HepG2 (cell line): Measurements from ENCODE around the gene IMMT. TPM values are rescaled to one million over a fixed set of nuclear protein-coding genes. Genes with fewer than 3 reads are reported as not detected.
A peak's percentile ranks its signal among the peaks of the same experiment; 100 is the strongest.

Source experiments
- DNMT1 ChIP-seq: sonication (generic); formaldehyde crosslinking; IDR thresholded peaks from 2 replicates; pipeline ENCODE4 v1.5.1; 2020; ENCODE audit warnings: mild to moderate bottlenecking, missing genetic modification reagents
- IKZF1 ChIP-seq: fragments of 450-650 bp; IDR thresholded peaks from 2 replicates; pipeline ENCODE4 v1.7.1; 2016
- PHF20 ChIP-seq: sonication (generic); formaldehyde crosslinking; IDR thresholded peaks from 2 replicates; pipeline ENCODE4 v1.5.0; 2020; ENCODE audit warnings: mild to moderate bottlenecking, missing genetic modification reagents
- SRY ChIP-seq: sonication (generic); formaldehyde crosslinking; IDR thresholded peaks from 2 replicates; pipeline ENCODE4 v1.8.0; 2022; ENCODE audit warnings: mild to moderate bottlenecking, missing genetic modification reagents
- ZFP90 ChIP-seq: sonication (generic); formaldehyde crosslinking; IDR thresholded peaks from 2 replicates; pipeline ENCODE4 v1.8.0; 2022; ENCODE audit warnings: missing genetic modification reagents, mild to moderate bottlenecking, inconsistent platforms, borderline replicate concordance
- ZNF354B ChIP-seq: sonication (generic); formaldehyde crosslinking; IDR thresholded peaks from 2 replicates; pipeline ENCODE4 v1.8.0; 2022; ENCODE audit warnings: mild to moderate bottlenecking, missing genetic modification reagents
- ZNF605 ChIP-seq: sonication (generic); formaldehyde crosslinking; IDR thresholded peaks from 2 replicates; pipeline ENCODE4 v1.8.0; 2022; ENCODE audit warnings: mild to moderate bottlenecking, missing genetic modification reagents
- ZSCAN20 ChIP-seq: sonication (generic); formaldehyde crosslinking; IDR thresholded peaks from 2 replicates; pipeline ENCODE4 v1.4.0; 2020; ENCODE audit warnings: missing genetic modification reagents, mild to moderate bottlenecking, borderline replicate concordance
- polyA plus RNA-seq, 8 experiments: library from polyadenylated mRNA; depleted of rRNA in 3 of 8; stranded (reverse) in 7 of 8; unstranded in 1 of 8; fragments of >200 nt; fragmentation: Illumina TruSeq in 4 of 8; extraction: Trizol in 4 of 8; gene quantifications; 2 replicates each; pipeline versions ENCODE4 v1.2.1 to v1.2.3, GENCODE V29; 2011 to 2016; ENCODE audit warnings: low read depth in 4 of 8, missing spikeins in 1 of 8, mixed read lengths in 1 of 8; ENCODE audit not compliant: insufficient read depth in 1 of 8
- total RNA-seq, 5 experiments: library from RNA; depleted of rRNA; stranded (reverse); fragments of >200 nt; fragmentation: Illumina TruSeq; extraction: Trizol; gene quantifications; 2 replicates each; pipeline ENCODE4 v1.2.3, GENCODE V29; 2016; ENCODE audit warnings: low read depth in 1 of 5
- TF ChIP-seq, protein P1 (sequence below): sonication (generic); formaldehyde crosslinking; IDR thresholded peaks from 2 replicates; pipeline ENCODE4 v1.4.0; 2020; ENCODE audit warnings: missing genetic modification reagents
- TF ChIP-seq, protein P2 (sequence below): sonication (generic); formaldehyde crosslinking; IDR thresholded peaks from 2 replicates; pipeline ENCODE4 v1.4.0; 2020; ENCODE audit warnings: missing genetic modification reagents
- TF ChIP-seq, protein P3 (sequence below): sonication (generic); formaldehyde crosslinking; IDR thresholded peaks from one replicate; pipeline ENCODE4 v1.5.1; 2020; ENCODE audit warnings: mild to moderate bottlenecking, missing genetic modification reagents; ENCODE audit errors: not compliant biosample characterization
- TF ChIP-seq, protein P4 (sequence below): sonication (generic); formaldehyde crosslinking; IDR thresholded peaks from 2 replicates; pipeline ENCODE4 v1.4.0; 2020; ENCODE audit warnings: mild to moderate bottlenecking, missing genetic modification reagents

Gene IMMT
- total and polyA plus RNA-seq, 2 of the 13 experiments (the other 11 are each of a cell fraction or from before 2014, with no cell fraction given), result 63.5 to 119 TPM

DNA sequence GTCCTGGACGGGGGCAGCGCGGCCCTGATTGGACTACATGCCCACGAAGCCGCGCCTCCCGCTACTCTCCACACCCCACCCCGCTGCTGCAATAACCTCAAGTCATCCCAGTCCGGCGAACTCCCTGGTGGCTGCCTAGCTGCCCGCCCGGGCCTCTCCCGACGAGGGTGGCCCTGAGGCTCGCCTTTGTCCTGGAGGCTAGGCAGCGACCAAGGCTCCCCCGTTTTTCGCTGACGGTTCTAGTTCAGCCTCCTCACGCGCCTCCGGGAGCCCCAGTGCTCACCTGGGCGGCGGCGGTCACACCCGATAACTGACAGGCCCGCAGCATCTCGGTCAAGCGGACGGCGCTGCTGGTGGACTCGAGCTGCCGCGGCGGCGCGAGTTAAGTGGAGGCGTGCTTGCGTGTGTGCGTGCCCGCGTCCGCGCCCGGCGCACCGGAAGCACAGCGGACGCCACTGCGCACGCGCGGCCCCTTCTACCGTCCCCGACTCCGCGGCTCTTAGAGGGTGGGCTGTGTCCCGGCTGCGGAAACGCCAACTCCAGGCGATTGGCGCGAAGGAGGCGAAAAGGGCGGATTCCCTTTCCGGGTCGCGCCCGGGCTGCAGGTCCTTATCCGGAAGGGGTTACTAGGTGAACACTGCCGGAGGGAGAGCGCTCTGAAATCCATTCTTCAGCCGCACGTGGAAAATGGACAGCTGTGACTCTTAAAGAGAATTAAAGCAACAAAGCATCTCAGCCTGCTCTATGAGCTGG, at the start of gene IMMT (continued):
- TF ChIP-seq, protein P1, sequence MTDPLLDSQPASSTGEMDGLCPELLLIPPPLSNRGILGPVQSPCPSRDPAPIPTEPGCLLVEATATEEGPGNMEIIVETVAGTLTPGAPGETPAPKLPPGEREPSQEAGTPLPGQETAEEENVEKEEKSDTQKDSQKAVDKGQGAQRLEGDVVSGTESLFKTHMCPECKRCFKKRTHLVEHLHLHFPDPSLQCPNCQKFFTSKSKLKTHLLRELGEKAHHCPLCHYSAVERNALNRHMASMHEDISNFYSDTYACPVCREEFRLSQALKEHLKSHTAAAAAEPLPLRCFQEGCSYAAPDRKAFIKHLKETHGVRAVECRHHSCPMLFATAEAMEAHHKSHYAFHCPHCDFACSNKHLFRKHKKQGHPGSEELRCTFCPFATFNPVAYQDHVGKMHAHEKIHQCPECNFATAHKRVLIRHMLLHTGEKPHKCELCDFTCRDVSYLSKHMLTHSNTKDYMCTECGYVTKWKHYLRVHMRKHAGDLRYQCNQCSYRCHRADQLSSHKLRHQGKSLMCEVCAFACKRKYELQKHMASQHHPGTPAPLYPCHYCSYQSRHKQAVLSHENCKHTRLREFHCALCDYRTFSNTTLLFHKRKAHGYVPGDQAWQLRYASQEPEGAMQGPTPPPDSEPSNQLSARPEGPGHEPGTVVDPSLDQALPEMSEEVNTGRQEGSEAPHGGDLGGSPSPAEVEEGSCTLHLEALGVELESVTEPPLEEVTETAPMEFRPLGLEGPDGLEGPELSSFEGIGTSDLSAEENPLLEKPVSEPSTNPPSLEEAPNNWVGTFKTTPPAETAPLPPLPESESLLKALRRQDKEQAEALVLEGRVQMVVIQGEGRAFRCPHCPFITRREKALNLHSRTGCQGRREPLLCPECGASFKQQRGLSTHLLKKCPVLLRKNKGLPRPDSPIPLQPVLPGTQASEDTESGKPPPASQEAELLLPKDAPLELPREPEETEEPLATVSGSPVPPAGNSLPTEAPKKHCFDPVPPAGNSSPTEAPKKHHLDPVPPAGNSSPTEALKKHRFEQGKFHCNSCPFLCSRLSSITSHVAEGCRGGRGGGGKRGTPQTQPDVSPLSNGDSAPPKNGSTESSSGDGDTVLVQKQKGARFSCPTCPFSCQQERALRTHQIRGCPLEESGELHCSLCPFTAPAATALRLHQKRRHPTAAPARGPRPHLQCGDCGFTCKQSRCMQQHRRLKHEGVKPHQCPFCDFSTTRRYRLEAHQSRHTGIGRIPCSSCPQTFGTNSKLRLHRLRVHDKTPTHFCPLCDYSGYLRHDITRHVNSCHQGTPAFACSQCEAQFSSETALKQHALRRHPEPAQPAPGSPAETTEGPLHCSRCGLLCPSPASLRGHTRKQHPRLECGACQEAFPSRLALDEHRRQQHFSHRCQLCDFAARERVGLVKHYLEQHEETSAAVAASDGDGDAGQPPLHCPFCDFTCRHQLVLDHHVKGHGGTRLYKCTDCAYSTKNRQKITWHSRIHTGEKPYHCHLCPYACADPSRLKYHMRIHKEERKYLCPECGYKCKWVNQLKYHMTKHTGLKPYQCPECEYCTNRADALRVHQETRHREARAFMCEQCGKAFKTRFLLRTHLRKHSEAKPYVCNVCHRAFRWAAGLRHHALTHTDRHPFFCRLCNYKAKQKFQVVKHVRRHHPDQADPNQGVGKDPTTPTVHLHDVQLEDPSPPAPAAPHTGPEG (CRISPR knock-in tag), result peak; percentile 67; the same call in 1 of the 2 replicates
- TF ChIP-seq, protein P2, sequence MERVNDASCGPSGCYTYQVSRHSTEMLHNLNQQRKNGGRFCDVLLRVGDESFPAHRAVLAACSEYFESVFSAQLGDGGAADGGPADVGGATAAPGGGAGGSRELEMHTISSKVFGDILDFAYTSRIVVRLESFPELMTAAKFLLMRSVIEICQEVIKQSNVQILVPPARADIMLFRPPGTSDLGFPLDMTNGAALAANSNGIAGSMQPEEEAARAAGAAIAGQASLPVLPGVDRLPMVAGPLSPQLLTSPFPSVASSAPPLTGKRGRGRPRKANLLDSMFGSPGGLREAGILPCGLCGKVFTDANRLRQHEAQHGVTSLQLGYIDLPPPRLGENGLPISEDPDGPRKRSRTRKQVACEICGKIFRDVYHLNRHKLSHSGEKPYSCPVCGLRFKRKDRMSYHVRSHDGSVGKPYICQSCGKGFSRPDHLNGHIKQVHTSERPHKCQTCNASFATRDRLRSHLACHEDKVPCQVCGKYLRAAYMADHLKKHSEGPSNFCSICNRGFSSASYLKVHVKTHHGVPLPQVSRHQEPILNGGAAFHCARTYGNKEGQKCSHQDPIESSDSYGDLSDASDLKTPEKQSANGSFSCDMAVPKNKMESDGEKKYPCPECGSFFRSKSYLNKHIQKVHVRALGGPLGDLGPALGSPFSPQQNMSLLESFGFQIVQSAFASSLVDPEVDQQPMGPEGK (CRISPR knock-in tag), result peak; percentile 42; the same call in 1 of the 2 replicates
- TF ChIP-seq ZNF605 (CRISPR knock-in tag) (peak; percentile 93), ZFP90 (CRISPR knock-in tag) (peak; percentile 78), IKZF1 (no peak), ZSCAN20 (peak; percentile 89; the same call in 1 of the 2 replicates), PHF20 (CRISPR knock-in tag) (peak; percentile 91), DNMT1 (CRISPR knock-in tag) (0 out of 2 replicates have a peak, but pooled peaks have one; percentile 49), ZNF354B (no peak), SRY (CRISPR knock-in tag) (peak; percentile 97)
- TF ChIP-seq, protein P3, sequence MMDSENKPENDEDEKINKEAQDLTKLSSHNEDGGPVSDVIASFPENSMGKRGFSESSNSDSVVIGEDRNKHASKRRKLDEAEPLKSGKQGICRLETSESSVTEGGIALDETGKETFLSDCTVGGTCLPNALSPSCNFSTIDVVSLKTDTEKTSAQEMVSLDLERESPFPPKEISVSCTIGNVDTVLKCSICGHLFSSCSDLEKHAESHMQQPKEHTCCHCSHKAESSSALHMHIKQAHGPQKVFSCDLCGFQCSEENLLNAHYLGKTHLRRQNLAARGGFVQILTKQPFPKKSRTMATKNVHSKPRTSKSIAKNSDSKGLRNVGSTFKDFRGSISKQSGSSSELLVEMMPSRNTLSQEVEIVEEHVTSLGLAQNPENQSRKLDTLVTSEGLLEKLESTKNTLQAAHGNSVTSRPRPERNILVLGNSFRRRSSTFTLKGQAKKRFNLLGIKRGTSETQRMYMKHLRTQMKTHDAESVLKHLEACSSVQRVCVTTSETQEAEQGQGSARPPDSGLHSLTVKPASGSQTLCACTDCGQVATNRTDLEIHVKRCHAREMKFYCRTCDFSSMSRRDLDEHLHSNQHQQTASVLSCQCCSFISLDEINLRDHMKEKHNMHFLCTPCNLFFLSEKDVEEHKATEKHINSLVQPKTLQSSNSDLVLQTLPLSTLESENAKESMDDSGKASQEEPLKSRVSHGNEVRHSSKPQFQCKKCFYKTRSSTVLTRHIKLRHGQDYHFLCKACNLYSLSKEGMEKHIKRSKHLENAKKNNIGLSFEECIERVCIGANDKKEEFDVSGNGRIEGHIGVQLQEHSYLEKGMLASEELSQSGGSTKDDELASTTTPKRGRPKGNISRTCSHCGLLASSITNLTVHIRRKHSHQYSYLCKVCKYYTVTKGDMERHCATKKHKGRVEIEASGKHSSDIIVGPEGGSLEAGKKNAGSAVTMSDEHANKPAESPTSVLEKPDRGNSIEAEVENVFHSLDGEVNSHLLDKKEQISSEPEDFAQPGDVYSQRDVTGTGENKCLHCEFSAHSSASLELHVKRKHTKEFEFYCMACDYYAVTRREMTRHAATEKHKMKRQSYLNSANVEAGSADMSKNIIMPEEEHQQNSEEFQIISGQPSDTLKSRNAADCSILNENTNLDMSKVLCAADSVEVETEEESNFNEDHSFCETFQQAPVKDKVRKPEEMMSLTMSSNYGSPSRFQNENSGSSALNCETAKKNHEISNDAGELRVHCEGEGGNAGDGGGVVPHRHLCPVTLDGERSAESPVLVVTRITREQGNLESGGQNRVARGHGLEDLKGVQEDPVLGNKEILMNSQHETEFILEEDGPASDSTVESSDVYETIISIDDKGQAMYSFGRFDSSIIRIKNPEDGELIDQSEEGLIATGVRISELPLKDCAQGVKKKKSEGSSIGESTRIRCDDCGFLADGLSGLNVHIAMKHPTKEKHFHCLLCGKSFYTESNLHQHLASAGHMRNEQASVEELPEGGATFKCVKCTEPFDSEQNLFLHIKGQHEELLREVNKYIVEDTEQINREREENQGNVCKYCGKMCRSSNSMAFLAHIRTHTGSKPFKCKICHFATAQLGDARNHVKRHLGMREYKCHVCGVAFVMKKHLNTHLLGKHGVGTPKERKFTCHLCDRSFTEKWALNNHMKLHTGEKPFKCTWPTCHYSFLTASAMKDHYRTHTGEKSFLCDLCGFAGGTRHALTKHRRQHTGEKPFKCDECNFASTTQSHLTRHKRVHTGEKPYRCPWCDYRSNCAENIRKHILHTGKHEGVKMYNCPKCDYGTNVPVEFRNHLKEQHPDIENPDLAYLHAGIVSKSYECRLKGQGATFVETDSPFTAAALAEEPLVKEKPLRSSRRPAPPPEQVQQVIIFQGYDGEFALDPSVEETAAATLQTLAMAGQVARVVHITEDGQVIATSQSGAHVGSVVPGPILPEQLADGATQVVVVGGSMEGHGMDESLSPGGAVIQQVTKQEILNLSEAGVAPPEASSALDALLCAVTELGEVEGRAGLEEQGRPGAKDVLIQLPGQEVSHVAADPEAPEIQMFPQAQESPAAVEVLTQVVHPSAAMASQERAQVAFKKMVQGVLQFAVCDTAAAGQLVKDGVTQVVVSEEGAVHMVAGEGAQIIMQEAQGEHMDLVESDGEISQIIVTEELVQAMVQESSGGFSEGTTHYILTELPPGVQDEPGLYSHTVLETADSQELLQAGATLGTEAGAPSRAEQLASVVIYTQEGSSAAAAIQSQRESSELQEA, result peak; percentile 89
- TF ChIP-seq, protein P4, sequence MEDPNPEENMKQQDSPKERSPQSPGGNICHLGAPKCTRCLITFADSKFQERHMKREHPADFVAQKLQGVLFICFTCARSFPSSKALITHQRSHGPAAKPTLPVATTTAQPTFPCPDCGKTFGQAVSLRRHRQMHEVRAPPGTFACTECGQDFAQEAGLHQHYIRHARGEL, result peak; percentile 89; the same call in 1 of the 2 replicates
